IPS-NIHi11 (cell line): Measurements from ENCODE around the gene OSBPL9.
"Not testable (repeated sequence)": the region's sequence is repeated elsewhere in the genome, so short reads cannot be mapped to it uniquely, and the experiment has no call there.

ENCODE experiments used
- DNase-seq: peaks from one replicate; pipeline ENCODE4 v3.0.0; 2012; ENCODE audit warnings: mixed read lengths, low spot score

OSBPL9 gene

DNA sequence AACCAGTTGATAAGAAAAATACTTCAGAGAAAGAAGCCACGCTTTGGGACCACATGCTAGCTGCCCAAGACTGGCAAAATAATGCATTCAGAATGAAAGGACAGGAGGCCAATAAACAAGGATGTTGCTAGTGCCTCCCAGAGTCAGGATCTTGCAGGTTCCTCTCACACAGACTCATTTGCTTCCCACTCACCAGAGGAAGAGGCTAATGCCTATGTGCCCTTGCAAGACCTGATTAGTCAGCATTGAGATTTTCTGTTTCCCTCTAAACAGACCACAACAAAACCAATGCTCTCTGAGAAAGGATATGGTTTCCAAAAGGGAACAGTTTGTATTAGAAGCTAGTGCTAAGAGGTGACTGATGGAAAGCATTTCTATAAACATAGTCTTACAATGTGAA is 176.0 kb downstream of the OSBPL9 start:
- no peak for DNase-seq

DNA sequence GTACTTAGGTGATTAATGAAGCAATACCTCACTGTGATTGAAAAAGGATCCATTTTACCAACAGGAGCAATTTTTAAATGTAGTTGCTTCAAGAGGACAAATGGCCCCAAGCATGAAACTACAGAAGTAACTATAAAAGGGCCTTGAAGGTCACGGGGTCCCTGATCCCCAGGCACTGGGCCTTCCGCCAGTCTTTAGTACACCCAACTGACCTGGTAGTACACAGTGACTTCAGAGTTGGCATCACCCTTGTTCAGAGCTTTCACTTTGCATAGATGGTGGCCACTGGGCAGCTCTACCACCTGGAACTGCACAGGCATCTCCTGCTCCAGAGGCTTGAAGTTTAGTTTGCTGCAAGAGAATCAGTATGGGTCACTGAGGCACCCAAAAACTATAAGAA is 177.4 kb downstream of the OSBPL9 start:
- DNase-seq = no peak

- DNase-seq = no peak
Measured at GRCh38 chr1:51794868-51795267, 178.0 kb downstream of the OSBPL9 start.

DNA sequence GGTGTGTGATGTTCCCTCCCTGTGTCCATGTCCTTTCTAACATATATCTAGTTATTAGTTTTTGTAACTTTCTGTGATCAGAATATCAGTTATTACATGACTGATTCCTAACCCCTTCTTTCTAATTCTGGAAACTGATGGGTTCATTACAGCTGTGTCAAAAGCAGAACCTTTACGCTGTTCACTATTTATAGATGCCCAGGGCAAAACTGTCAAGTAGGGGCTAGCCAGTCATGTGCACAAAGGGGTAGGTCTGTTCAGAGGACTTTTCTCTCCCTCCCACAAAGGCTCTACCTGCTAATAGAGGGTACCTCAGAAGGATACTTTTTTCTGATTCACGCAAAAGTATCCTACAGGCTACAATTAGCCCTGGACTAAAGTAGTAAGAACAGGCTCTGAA is 182.5 kb downstream of the OSBPL9 start:
- no peak for DNase-seq

DNA sequence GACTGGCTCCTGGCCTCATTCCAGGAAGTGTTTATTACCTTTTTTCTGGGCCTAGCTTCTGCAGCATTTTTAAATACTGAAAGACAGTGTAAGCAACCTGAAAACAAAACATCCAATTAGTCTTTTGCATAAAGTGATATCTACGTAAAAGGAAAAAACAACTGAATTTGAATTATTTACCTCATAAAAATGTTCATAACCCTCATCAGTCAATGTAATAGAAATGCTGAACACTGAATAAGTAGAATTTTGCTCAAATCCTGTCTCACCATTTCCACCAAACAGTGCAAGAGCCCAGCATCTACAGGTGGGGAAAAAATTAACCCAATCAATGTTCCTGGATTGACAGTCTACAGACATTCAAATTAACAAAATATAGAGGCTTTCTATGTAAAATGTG is 197.6 kb downstream of the OSBPL9 start:
- no peak for DNase-seq

GRCh38 chr1:51818487-51818886 is 201.6 kb downstream of the OSBPL9 start:
- DNase-seq = no peak

GRCh38 chr1:51819021-51819420 is 202.1 kb downstream of the OSBPL9 start:
- not testable (repeated sequence) for DNase-seq

- DNase-seq = no peak
Measured at GRCh38 chr1:51819810-51820209, 202.9 kb downstream of the OSBPL9 start.

GRCh38 chr1:51829058-51829457 is 212.2 kb downstream of the OSBPL9 start:
- no peak for DNase-seq

DNA sequence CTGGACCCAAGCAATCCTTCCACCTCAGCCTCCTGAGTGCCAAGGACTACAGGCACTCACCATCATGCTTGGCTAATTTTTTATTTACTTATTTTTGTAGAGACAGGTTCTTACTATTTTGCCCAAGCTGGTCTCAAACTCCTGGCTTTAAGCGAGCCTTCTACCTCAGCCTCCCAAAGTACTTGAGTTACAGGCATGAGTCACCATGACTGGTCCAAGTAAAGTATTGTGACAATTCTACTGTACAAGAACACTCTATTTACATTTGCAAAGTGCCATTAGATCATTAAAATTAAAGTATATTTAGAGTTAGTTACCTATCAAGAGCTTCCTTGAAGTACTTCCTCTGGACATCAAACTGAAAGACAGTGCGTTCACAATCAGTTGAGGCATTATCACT is 216.8 kb downstream of the OSBPL9 start:
- DNase-seq = no peak

- no peak for DNase-seq
Measured at GRCh38 chr1:51837243-51837642, 220.4 kb downstream of the OSBPL9 start.
